HG02852 (cell line): Measurements from ENCODE around the gene PHACTR3.

ENCODE experiments used
- ATAC-seq: cut with Tn5 transposase; IDR thresholded peaks from one replicate; pipeline ENCODE4 v1.9.1; 2021; ENCODE audit warnings: mild to moderate bottlenecking, moderate library complexity; ENCODE audit not compliant: unreplicated experiment

Gene PHACTR3

GRCh38 chr20:59823030-59823423 lies 218.7 kb downstream of the PHACTR3 start:
- no peak for ATAC-seq

GRCh38 chr20:59823491-59824259 lies 219.3 kb downstream of the PHACTR3 start:
- no peak for ATAC-seq

GRCh38 chr20:59824711-59825562 lies 220.6 kb downstream of the PHACTR3 start:
- ATAC-seq = no peak

DNA sequence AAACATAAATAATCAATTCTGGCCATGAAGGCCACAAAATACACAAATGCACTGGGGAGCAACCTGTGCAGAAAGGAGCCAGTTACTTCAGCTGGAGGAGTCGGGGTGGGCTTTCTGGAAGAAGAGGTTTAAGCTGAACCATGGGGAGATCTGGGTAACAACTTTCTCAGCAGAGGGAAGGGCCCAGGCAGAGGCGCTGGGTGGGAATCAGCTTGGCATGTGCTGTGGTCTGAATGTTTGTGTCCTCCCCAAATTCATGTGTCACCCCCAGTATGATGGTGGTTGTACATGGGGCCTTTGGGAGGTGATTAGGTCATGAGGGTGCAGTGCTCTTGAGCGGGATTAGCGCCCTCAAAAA lies 221.2 kb downstream of the PHACTR3 start:
- ATAC-seq = no peak

GRCh38 chr20:59825944-59826759 lies 221.8 kb downstream of the PHACTR3 start:
- no peak for ATAC-seq

DNA sequence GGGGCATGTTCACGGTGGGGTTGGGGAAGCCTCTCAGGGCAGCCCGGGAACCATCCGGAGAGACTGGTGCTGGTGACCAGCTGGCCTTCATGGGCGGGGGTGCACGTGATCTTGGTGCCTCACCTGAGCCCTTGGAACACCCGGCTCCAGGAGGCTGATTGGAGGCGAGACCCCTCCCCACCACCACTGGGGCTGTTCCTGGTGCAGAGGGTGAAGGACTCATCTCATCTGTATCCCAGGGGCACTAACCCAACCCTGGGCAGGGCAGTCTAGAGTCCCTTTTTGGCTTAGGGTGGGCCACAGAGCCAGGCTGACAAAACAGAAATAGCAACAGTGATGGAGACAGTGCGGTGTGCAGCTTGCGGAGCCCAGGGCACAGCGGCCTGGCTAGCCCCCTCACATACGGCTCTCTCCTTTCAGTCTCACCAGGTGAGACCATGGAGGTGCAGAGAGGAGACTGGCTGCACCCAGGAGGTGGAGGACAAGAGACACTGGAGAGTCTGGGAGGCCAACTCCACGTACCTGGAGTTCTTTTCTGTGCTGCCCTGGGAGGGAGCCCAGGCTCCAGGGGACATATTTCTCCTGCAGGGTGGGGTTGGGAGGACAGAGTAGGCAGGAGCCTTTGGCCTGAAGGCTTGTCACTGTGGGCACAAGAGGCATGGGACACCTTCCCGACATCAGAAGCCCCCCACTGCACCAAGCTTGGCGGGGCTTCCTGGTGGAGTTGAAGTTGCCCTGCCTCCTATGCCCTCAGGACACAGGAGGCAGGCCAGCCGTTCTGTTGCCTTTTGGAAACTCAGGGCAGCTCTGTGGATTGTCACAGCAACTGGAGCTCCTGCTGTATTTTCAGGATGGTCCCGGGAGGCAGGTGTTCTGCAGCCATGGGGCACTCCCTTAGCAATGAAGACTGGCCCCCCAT lies 223.1 kb downstream of the PHACTR3 start:
- no peak for ATAC-seq

GRCh38 chr20:59828125-59829053 lies 224.0 kb downstream of the PHACTR3 start:
- ATAC-seq = no peak

DNA sequence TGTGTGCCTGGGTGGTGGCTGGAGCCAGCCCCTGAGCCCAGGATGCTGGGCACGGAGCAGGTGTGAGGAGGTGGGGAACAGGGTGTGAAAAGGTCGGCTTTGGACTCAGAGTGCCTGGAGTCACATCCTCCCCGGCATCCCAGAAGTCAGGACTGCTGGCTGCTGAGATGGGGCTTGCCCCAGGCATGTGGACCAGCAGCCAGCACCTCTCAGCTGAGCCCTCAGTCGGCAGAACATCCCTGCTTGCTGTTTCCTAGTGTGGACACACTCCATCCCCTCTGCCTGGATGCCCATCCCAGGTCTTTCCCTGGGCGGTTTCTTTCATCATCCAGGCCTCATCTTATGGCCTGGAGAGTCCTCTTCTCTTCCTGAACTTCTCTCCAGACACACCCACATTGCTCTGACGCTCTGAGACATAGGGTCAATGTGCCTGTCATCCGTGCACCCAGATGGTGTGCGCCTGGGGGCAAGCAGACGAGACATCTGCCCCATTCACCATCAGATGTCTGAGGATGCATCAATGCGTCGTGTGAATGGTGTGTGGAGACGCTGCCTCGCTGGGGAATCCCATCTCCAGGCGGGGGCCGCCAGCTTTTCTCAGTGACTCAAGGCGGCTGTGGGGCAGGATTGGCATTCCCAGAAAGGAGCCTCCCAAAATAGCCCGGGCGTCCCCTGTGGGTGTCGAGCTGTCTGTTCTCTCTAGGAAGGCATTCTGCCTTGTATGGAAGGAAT lies 224.9 kb downstream of the PHACTR3 start:
- ATAC-seq = no peak

- no peak for ATAC-seq
Measured at GRCh38 chr20:59829786-59830664, 225.7 kb downstream of the PHACTR3 start.

- no peak for ATAC-seq
Measured at GRCh38 chr20:59830665-59831023, 226.3 kb downstream of the PHACTR3 start.

DNA sequence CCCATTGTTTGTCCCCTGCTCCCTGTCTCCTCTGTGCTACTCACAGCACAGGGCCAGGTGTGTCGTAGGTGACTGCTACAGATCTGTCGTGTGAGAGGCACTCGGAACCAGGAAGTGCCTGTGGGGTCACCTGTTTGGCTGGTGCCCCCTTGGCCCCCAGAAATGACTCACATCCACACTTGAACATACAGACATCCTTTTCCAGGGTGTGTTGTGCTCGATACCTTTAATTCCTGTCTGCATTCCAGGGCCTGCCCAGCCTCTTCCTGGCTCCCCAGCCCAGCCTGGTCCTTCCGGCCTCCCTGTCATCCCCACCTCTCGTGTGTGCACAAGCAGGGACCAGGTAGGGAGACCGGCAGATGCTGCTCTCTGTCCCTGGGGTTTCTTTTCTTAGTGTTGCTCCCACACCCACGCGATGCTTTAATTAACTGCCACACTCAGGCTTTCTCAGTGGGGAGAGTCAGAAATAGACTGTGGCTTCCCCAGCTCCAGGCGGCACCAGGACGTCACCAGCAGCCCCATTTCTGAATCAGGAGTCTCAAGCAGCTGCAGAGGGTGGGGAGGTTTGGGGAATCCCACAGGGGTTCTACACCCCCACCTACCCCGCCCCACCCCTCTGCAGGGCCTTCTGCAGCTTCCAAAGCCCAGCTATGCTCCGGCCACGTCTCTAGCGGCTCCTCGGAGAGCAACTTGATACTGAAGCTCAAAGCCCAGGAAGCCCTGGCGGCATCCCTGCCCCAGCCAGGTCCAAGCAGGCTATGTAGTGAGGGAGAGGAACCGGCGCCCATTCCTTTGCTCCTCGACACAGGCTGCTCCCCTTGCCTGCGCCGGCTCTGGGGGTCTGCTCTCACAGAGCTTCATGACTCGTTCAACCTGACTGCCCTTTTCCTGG lies 226.9 kb downstream of the PHACTR3 start:
- no peak for ATAC-seq

DNA sequence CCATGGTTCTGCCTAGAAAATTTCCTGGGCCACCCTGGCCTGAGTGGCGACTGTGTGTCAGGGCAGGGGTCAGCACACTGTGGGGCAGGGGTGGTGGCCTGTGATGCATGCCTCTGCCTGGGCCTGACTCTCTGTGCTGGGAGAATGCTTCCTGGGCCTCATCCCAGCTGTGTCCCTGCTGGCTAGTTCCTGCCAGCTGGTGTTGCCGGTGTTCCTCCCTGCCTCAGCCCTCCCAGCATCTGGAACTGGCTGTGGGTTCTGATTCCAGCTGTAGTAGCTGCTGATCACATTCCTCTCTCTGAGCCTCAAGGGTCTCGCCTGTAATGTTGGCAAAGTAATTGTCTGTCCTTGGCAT lies 227.6 kb downstream of the PHACTR3 start:
- ATAC-seq = no peak

GRCh38 chr20:59832406-59833363 lies 228.3 kb downstream of the PHACTR3 start:
- ATAC-seq = no peak

- ATAC-seq = no peak
Measured at GRCh38 chr20:59835057-59835447, 230.7 kb downstream of the PHACTR3 start.
